Adrenal gland (tissue), 12 donors: Measurements from ENCODE around the gene PTPRE. TPM values are rescaled to one million over a fixed set of nuclear protein-coding genes. Genes with fewer than 3 reads are reported as not detected.

ENCODE experiments used
- DNase-seq, 7 donors: peaks; one replicate each; pipeline ENCODE4 v3.0.0-alpha.2; 2019 to 2020
- H3K27ac ChIP-seq, 5 donors: fragments of 200-600 bp; sonication (generic) in 4 of 5; 1 replicate in 3 of 5; 2 replicates in 2 of 5; pipeline versions ENCODE4 v1.5.1 to v1.8.0; 2016 to 2020; ENCODE audit warnings: mild to moderate bottlenecking in 1 of 5
- H3K27me3 ChIP-seq: fragments of 200-600 bp; 2 replicates; pipeline ENCODE4 v1.8.0; 2021
- H3K36me3 ChIP-seq, 2 donors: fragments of 200-600 bp; replicated peaks in 1 of 2; 1 replicate in 1 of 2; 2 replicates in 1 of 2; pipeline versions ENCODE4 v1.5.1 to v1.8.0; 2018 to 2022
- H3K4me1 ChIP-seq, 2 donors: fragments of 200-600 bp; replicated peaks in 1 of 2; 1 replicate in 1 of 2; 2 replicates in 1 of 2; pipeline versions ENCODE4 v1.5.1 to v1.8.0; 2018 to 2021
- H3K4me3 ChIP-seq, 4 donors: fragments of 200-600 bp; sonication (generic) in 3 of 4; one replicate each; pipeline ENCODE4 v1.5.1; 2016 to 2018
- H3K9me3 ChIP-seq, 3 donors: fragments of 200-600 bp; sonication (generic) in 1 of 3; replicated peaks in 1 of 3; 1 replicate in 2 of 3; 2 replicates in 1 of 3; pipeline versions ENCODE4 v1.5.1 to v1.8.0; 2016 to 2021
- POLR2A ChIP-seq, 2 donors: fragments of 450-650 bp; IDR thresholded peaks; one replicate each; pipeline ENCODE4 v1.6.1; 2017; ENCODE audit warnings: antibody characterized with exemption in 2 of 2, mild to moderate bottlenecking in 2 of 2, moderate library complexity in 1 of 2
- WGBS, 4 donors: extraction: QIAGEN DNeasy Blood & Tissue Kit in 2 of 4; methylation state at CpG; one replicate each; pipeline versions ENCODE4 v1.1.5 to v1.1.7; 2013 to 2017; 5-methylcytosine and 5-hydroxymethylcytosine counted together
- intact Hi-C, 2 donors: fragments of 100-400 bp; cut with DNase I; formaldehyde crosslinking; loops; one replicate each; pipeline versions ENCODE4 v1.14.1 to v1.15.0; 2022 to 2023
- polyA plus RNA-seq, 3 donors: library from polyadenylated mRNA; stranded (reverse); fragments of 200-250 nt in 2 of 3; fragments of 350-450 nt in 1 of 3; fragmentation: Illumina TruSeq in 1 of 3; extraction: RNeasy Lipid Tissue Mini Kit (QIAGEN cat#74804) in 1 of 3; gene quantifications; one replicate each; pipeline ENCODE4 v1.2.3, GENCODE V29; 2013 to 2014
- total RNA-seq, 9 donors: library from RNA; depleted of rRNA in 4 of 9; stranded (reverse); fragments of >200 nt in 4 of 9; fragments of 120-200 nt in 1 of 9; fragmentation: NEBNext Ultra II Directional in 1 of 9; extraction: Animal tissue kit (Norgen Biotek cat#: 25700) in 1 of 9; gene quantifications; one replicate each; pipeline versions ENCODE4 v1.1.0 to v1.2.4, GENCODE V29; 2013 to 2023
- TF ChIP-seq, protein P1 (sequence below), 6 experiments: fragments of 450-650 bp in 4 of 6; fragments of 200-600 bp in 2 of 6; sonication (generic) in 1 of 6; IDR thresholded peaks; 1 replicate in 5 of 6; 2 replicates in 1 of 6; pipeline versions ENCODE4 v1.5.1 to v1.8.0; 2016 to 2021; ENCODE audit warnings: antibody characterized with exemption in 6 of 6, mild to moderate bottlenecking in 2 of 6, moderate library complexity in 1 of 6
- donor health status: healthy with polysubstance abuse.
- donor health status: Bipolar disorder and iron deficiency.
- donor health status: DM: yes; HTN: yes; CAD: no.
- donor health status: DM: no; HTN: no; CAD: no.
- donor health status: DM: no; HTN: no; CAD: no.
- donor health status: DM: yes; HTN: yes; CAD: no.

The PTPRE gene
- total and polyA plus RNA-seq, 12 donors, result 7.6 to 52.8 (median 41.0) TPM

DNA sequence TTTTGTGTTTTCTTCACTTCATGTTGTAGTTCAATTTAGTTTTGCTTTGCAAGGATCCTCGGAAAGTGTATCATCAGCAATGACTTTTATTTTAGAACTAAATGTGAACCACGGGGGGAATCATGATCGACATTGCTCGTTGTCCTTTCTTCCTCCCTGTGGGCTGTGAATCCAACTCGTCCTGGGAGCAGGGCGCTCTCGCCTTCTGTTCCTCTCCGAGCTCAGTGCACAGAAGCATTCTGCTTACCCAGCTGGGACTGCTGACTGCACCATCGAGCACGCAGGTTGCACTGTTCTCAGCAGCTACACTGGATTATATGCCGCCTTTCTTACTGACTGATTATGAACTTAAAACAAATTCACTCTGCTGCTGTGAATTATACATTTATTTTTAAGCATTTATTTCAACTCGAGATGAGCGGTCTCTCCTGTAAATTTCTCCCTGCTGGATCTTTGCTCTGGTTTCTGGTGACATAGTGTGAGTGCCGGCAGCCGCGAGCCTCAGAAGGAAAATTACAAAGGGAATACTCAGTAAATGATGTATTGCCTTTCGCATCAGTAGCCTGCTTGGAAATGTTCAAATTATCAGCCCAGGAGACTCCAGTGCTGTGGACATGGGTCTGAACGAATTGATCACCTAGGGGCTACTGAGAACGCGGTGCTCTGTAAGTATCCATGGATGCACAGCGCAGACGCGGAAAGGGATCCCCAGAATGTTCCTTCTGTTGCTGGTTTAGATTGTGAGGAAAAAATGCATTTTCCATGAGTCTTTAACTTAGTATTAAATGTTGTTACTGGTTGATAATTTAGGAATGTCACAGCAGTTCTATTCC is 92.6 kb downstream of the PTPRE start:
- intact Hi-C loops, result no loop called here

DNA sequence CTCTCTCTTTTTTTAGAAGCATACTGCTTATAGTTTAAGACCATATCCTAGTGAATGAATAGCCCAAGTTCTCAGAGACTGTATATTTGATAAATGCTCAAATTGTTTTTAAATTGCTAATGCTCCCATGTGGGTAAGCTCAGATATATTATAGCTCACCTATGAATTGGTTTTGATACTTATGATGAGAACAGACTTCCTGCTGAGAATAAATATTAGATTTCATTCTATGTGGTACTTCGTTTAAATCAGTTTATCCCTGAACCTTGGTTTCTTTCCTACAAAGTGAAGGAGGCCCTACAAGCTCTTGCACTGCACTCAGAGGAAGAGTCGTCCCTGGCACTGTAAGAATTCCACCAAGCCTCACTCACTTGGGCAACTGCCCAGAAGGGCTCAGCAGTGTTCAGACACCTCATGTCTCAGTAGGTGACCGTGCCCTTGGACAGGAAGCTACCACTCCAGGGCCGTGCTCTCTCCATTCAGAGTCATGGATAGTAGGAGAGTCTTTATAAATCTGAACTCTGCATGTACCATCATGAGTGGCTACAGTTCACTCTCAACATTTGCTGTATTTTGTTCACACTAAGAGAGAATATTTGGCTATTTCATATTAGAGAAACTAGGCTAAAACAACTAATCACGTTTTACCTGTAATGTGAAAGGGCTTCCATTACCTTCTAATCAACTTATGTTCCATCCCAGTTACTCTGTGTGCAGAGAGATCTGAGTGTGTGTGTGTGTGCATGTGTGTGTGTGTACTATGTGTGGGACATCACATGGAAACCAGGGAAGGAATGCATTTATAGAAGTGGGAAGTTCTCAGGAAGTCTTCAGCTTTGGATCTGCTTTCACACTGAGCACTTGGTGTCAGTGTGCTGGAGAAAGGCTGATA is 93.8 kb downstream of the PTPRE start:
- Histone ChIP-seq H3K36me3 (no peaks in the 10 kb centered on the region), H3K27me3 (no peaks in the 10 kb centered on the region), H3K27ac (peak overlapping the region in 1 of 5 donors; percentile 56), H3K4me3 (no peak overlapping the region), H3K9me3 (no peaks in the 10 kb centered on the region), H3K4me1 (peaks cover 13 to 29% of the 10 kb centered on the region in 2 donors)
- WGBS, 4 donors, result 41 to 53% (median 47%) methylated on average over 5 of the region's 5 CpGs
- intact Hi-C loops, result no loop called here
- peak; percentile 58 to 89 (median 79) for DNase-seq
- TF ChIP-seq, protein P1, sequence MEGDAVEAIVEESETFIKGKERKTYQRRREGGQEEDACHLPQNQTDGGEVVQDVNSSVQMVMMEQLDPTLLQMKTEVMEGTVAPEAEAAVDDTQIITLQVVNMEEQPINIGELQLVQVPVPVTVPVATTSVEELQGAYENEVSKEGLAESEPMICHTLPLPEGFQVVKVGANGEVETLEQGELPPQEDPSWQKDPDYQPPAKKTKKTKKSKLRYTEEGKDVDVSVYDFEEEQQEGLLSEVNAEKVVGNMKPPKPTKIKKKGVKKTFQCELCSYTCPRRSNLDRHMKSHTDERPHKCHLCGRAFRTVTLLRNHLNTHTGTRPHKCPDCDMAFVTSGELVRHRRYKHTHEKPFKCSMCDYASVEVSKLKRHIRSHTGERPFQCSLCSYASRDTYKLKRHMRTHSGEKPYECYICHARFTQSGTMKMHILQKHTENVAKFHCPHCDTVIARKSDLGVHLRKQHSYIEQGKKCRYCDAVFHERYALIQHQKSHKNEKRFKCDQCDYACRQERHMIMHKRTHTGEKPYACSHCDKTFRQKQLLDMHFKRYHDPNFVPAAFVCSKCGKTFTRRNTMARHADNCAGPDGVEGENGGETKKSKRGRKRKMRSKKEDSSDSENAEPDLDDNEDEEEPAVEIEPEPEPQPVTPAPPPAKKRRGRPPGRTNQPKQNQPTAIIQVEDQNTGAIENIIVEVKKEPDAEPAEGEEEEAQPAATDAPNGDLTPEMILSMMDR (IDR thresholded peaks at IDR 0.05), result no peak
- peak in 1 of 2 donors; percentile 21 for TF ChIP-seq POLR2A (IDR thresholded peaks at IDR 0.05)

More for the DNA sequence above, 92.6 kb downstream of the PTPRE start:
- peaks cover 13 to 29% of the 10 kb centered on the region in 2 donors for H3K4me1 ChIP-seq
- no peak overlapping the region for H3K4me3 ChIP-seq
- TF ChIP-seq, protein P1 (IDR thresholded peaks at IDR 0.05), result no peak
- no peak for TF ChIP-seq POLR2A (IDR thresholded peaks at IDR 0.05)
- no peak overlapping the region for H3K27ac ChIP-seq
- H3K9me3 ChIP-seq, result no peaks in the 10 kb centered on the region
- no peaks in the 10 kb centered on the region for H3K27me3 ChIP-seq
- WGBS, 4 donors, result 84 to 90% (median 88%) methylated on average over 23 of the region's 23 CpGs
- DNase-seq, result peak in 1 of 7 donors; percentile 34
- H3K36me3 ChIP-seq, result no peaks in the 10 kb centered on the region

DNA sequence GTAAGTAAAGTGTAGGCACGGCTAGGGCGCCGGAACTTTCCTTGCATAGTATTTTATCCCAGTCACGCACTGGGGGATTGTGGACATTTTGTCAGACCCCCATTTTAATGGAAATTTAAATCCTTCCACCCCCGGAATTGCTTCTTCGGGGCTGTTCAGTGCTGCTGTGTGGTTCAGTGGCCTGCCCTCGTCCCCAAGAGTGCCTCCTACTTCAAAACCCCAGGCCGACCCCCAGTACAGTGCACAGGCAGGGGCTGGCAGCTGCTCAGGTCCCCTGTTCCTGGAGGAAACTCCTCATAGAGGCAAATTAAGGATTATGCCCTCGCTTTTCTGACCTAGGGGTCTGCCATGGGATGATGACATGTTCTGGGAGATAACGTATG is 94.5 kb downstream of the PTPRE start:
- DNase-seq, result no peak
- peaks cover 13 to 29% of the 10 kb centered on the region in 2 donors for H3K4me1 ChIP-seq
- intact Hi-C loops, result no loop called here

More for the DNA sequence above, 94.5 kb downstream of the PTPRE start:
- Histone ChIP-seq H3K9me3 (no peaks in the 10 kb centered on the region), H3K27ac (peak overlapping the region in 1 of 5 donors; percentile 56), H3K36me3 (no peaks in the 10 kb centered on the region), H3K4me3 (no peak overlapping the region), H3K27me3 (no peaks in the 10 kb centered on the region)
- TF ChIP-seq, protein P1 (IDR thresholded peaks at IDR 0.05), result no peak
- no peak for TF ChIP-seq POLR2A (IDR thresholded peaks at IDR 0.05)
- 82 to 92% (median 90%) methylated on average over 8 to 10 of the region's 10 CpGs for WGBS, 4 donors
